IMR-90 (cell line): ENCODE results near the gene XCL1. TPM values are rescaled to one million over a fixed set of nuclear protein-coding genes. Genes with fewer than 3 reads are reported as not detected.

Experiments
- ATAC-seq: fragments of 200-7000 bp; cut with Tn5 transposase; 2 replicates; pipeline ENCODE4 v1.9.1; 2020; ENCODE audit warnings: low read depth, mild to moderate bottlenecking, moderate library complexity
- BruUV-seq: library from RNA; stranded (reverse); fragments of 400-500 nt; replicated peaks from 2 replicates; lab custom pipeline; 2021; lab: Mats Ljungman, UMichigan
- CTCF ChIA-PET: fragments of 300-600 bp; formaldehyde crosslinking; extraction: SDS; loops from one replicate; lab custom pipeline; 2021; ENCODE audit warnings: antibody characterized with exemption; lab: Yijun Ruan, JAX
- POLR2A ChIA-PET: fragments of 300-600 bp; sonication (Branson Sonifier 250); formaldehyde crosslinking; loops from one replicate; lab custom pipeline; 2022; ENCODE audit warnings: antibody characterized with exemption; ENCODE audit not compliant: unreplicated experiment; lab: Charles Lee
- DNase-seq: peaks from one replicate; pipeline ENCODE4 v3.0.0; 2013
- H2AFZ ChIP-seq: replicated peaks from 2 replicates; pipeline ENCODE3; 2013; ENCODE audit warnings: low read length, mild to moderate bottlenecking; ENCODE audit not compliant: poor library complexity
- H2AK5ac ChIP-seq: 2 replicates; pipeline ENCODE4 v1.6.1; 2013; ENCODE audit warnings: low read depth, low read length, inconsistent platforms
- H2AK9ac ChIP-seq: replicated peaks from 2 replicates; pipeline ENCODE3; 2013; ENCODE audit warnings: mild to moderate bottlenecking, low read depth, low read length, moderate library complexity; ENCODE audit not compliant: poor library complexity
- H2BK120ac ChIP-seq: 2 replicates; pipeline ENCODE4 v1.6.1; 2013; ENCODE audit warnings: low read depth, low read length, inconsistent platforms
- H2BK15ac ChIP-seq: 3 replicates; pipeline ENCODE4 v1.6.1; 2013; ENCODE audit warnings: low read depth, low read length, inconsistent platforms
- H2BK20ac ChIP-seq: 2 replicates; pipeline ENCODE4 v1.6.1; 2013; ENCODE audit warnings: low read depth, mild to moderate bottlenecking, inconsistent platforms, low read length, moderate library complexity
- H2BK5ac ChIP-seq: 2 replicates; pipeline ENCODE4 v1.6.1; 2013; ENCODE audit warnings: mild to moderate bottlenecking, low read depth, low read length, inconsistent platforms; ENCODE audit not compliant: poor library complexity, severe bottlenecking
- H3K14ac ChIP-seq: replicated peaks from 2 replicates; pipeline ENCODE4 v1.6.1; 2013; ENCODE audit warnings: low read depth, low read length, inconsistent platforms
- H3K18ac ChIP-seq: 2 replicates; pipeline ENCODE4 v1.6.1; 2013; ENCODE audit warnings: low read depth, low read length, control low read depth
- H3K23ac ChIP-seq: 2 replicates; pipeline ENCODE4 v1.6.1; 2013; ENCODE audit warnings: low read depth, low read length, inconsistent platforms
- H3K27ac ChIP-seq: 2 replicates; pipeline ENCODE4 v1.5.1; 2013; ENCODE audit warnings: mild to moderate bottlenecking, control low read depth, low read length; ENCODE audit not compliant: insufficient read depth
- H3K27me3 ChIP-seq: 2 replicates; pipeline ENCODE4 v1.6.1; 2013; ENCODE audit warnings: low read length; ENCODE audit not compliant: control insufficient read depth, insufficient read depth
- H3K36me3 ChIP-seq: 2 replicates; pipeline ENCODE4 v1.6.1; 2013; ENCODE audit warnings: low read length, mixed read lengths; ENCODE audit not compliant: control insufficient read depth, insufficient read depth
- H3K4ac ChIP-seq: 2 replicates; pipeline ENCODE4 v1.6.1; 2013; ENCODE audit warnings: low read depth, low read length, inconsistent platforms
- H3K4me1 ChIP-seq: 2 replicates; pipeline ENCODE4 v1.6.1; 2013; ENCODE audit warnings: low read length, mixed read lengths; ENCODE audit not compliant: control insufficient read depth, insufficient read depth
- H3K4me2 ChIP-seq: 2 replicates; pipeline ENCODE4 v1.6.1; 2013; ENCODE audit warnings: low read depth, mild to moderate bottlenecking, control low read depth, low read length, moderate library complexity
- H3K4me3 ChIP-seq: 2 replicates; pipeline ENCODE4 v1.5.1; 2013; ENCODE audit warnings: low read depth, mild to moderate bottlenecking, control low read depth, low read length, moderate library complexity; ENCODE audit not compliant: insufficient read depth
- H3K56ac ChIP-seq: 2 replicates; pipeline ENCODE4 v1.6.1; 2013; ENCODE audit warnings: low read length, inconsistent platforms; ENCODE audit not compliant: insufficient read depth; ENCODE audit errors: extremely low read depth
- H3K79me1 ChIP-seq, 2 experiments: 2 replicates each; pipeline ENCODE4 v1.6.1; 2013; ENCODE audit warnings: low read length in 2 of 2, inconsistent platforms in 1 of 2, low read depth in 1 of 2
- H3K9ac ChIP-seq: 2 replicates; pipeline ENCODE4 v1.6.1; 2013; ENCODE audit warnings: low read depth, low read length, control low read depth
- H3K9me1 ChIP-seq: 2 replicates; pipeline ENCODE4 v1.6.1; 2013; ENCODE audit warnings: low read length, inconsistent platforms; ENCODE audit not compliant: insufficient read depth
- H3K9me3 ChIP-seq: 2 replicates; pipeline ENCODE4 v1.6.1; 2013; ENCODE audit warnings: low read length; ENCODE audit not compliant: control insufficient read depth, insufficient read depth
- H4K20me1 ChIP-seq: 2 replicates; pipeline ENCODE4 v1.6.1; 2013; ENCODE audit warnings: low read length, inconsistent platforms; ENCODE audit not compliant: insufficient read depth
- H4K5ac ChIP-seq: 2 replicates; pipeline ENCODE4 v1.6.1; 2013; ENCODE audit warnings: mild to moderate bottlenecking, low read depth, low read length, control low read depth
- H4K8ac ChIP-seq, 2 experiments: 2 replicates each; pipeline ENCODE4 v1.6.1; 2013; ENCODE audit warnings: low read depth in 2 of 2, low read length in 2 of 2, control low read depth in 1 of 2, inconsistent platforms in 1 of 2
- H4K91ac ChIP-seq: 2 replicates; pipeline ENCODE4 v1.6.1; 2013; ENCODE audit warnings: low read depth, low read length, inconsistent platforms; ENCODE audit not compliant: insufficient read depth
- BHLHE40 ChIP-seq: fragments of 150-350 bp; IDR thresholded peaks from 2 replicates; pipeline ENCODE4 v1.6.1; 2016; ENCODE audit warnings: mild to moderate bottlenecking, low read depth, low read length
- CEBPB ChIP-seq: IDR thresholded peaks from 2 replicates; pipeline ENCODE4 v1.6.1; 2012; ENCODE audit warnings: low read depth, low read length, improper control_type of control experiment
- CHD1 ChIP-seq: IDR thresholded peaks from 2 replicates; pipeline ENCODE4 v1.6.1; 2012; ENCODE audit warnings: low read depth, low read length, improper control_type of control experiment
- FOS ChIP-seq: fragments of 150-350 bp; IDR thresholded peaks from 2 replicates; pipeline ENCODE4 v1.6.1; 2016; ENCODE audit warnings: low read depth, low read length
- MAFK ChIP-seq: IDR thresholded peaks from 2 replicates; pipeline ENCODE4 v1.6.1; 2012; ENCODE audit warnings: low read depth, low read length, improper control_type of control experiment
- MAZ ChIP-seq: IDR thresholded peaks from 2 replicates; pipeline ENCODE4 v1.6.1; 2012; ENCODE audit warnings: low read depth, mild to moderate bottlenecking, low read length, improper control_type of control experiment, moderate library complexity, borderline replicate concordance
- MXI1 ChIP-seq: IDR thresholded peaks from 2 replicates; pipeline ENCODE4 v1.6.1; 2012; ENCODE audit warnings: low read depth, mild to moderate bottlenecking, low read length, moderate library complexity, borderline replicate concordance
- NFE2L2 ChIP-seq: fragments of 150-350 bp; IDR thresholded peaks from 2 replicates; pipeline ENCODE4 v1.6.1; 2016; ENCODE audit warnings: low read depth, mild to moderate bottlenecking, low read length
- POLR2A ChIP-seq: IDR thresholded peaks from 2 replicates; pipeline ENCODE4 v1.6.1; 2012; ENCODE audit warnings: mild to moderate bottlenecking, low read depth, low read length
- RAD21 ChIP-seq: IDR thresholded peaks from 2 replicates; pipeline ENCODE4 v1.6.1; 2012; ENCODE audit warnings: low read length, improper control_type of control experiment
- RCOR1 ChIP-seq: IDR thresholded peaks from 2 replicates; pipeline ENCODE4 v1.6.1; 2012; ENCODE audit warnings: mild to moderate bottlenecking, low read length, improper control_type of control experiment; ENCODE audit not compliant: insufficient replicate concordance
- RFX5 ChIP-seq: IDR thresholded peaks from 2 replicates; pipeline ENCODE4 v1.8.0; 2012; ENCODE audit warnings: low read depth, mild to moderate bottlenecking, low read length, moderate library complexity
- SMC3 ChIP-seq: fragments of 150-350 bp; IDR thresholded peaks from 2 replicates; pipeline ENCODE4 v1.6.1; 2016; ENCODE audit warnings: low read depth, mild to moderate bottlenecking, antibody characterized with exemption, low read length, moderate library complexity
- dilution Hi-C: fragments of 300-500 bp; cut with HindIII; formaldehyde crosslinking; loops from one replicate; pipeline ENCODE4 v1.14.3; 2018; ENCODE audit warnings: low sequenced_read_pairs; ENCODE audit not compliant: unreplicated experiment
- in situ Hi-C: fragments of 300-500 bp; cut with MboI; formaldehyde crosslinking; loops from 3 replicates; pipeline ENCODE4 v1.14.3; 2019; ENCODE audit warnings: low sequenced_read_pairs, inconsistent platforms, mixed read lengths
- intact Hi-C: fragments of 100-400 bp; cut with micrococcal nuclease; formaldehyde crosslinking; loops from 2 replicates; pipeline ENCODE4 v1.10.0; 2022
- polyA plus RNA-seq, 3 experiments: library from polyadenylated mRNA; depleted of rRNA; stranded (reverse); fragments of >200 nt; gene quantifications; 2 replicates each; pipeline ENCODE4 v1.2.3, GENCODE V29; 2012; ENCODE audit warnings: low replicate concordance in 1 of 3
- total RNA-seq: library from RNA; depleted of rRNA; stranded (reverse); fragments of >200 nt; gene quantifications from 2 replicates; pipeline ENCODE4 v1.2.3, GENCODE V29; 2012
- TF ChIP-seq, protein P1 (sequence below): fragments of 150-350 bp; IDR thresholded peaks from 2 replicates; pipeline ENCODE4 v1.6.1; 2016; ENCODE audit warnings: low read depth, mild to moderate bottlenecking, low read length, moderate library complexity, borderline replicate concordance
- TF ChIP-seq, protein P2 (sequence below): conservative IDR thresholded peaks from 2 replicates; pipeline ENCODE4 v1.5.1; 2012; ENCODE audit warnings: mild to moderate bottlenecking, low read depth, low read length, improper control_type of control experiment
- TF ChIP-seq, protein P3 (sequence below): fragments of 150-350 bp; IDR thresholded peaks from 2 replicates; pipeline ENCODE4 v1.6.1; 2017; ENCODE audit warnings: mild to moderate bottlenecking, antibody characterized with exemption, low read length, low read depth

Gene XCL1
- total and polyA plus RNA-seq, 2 of the 4 experiments (the other 2 are of a cell fraction): not detected

DNA sequence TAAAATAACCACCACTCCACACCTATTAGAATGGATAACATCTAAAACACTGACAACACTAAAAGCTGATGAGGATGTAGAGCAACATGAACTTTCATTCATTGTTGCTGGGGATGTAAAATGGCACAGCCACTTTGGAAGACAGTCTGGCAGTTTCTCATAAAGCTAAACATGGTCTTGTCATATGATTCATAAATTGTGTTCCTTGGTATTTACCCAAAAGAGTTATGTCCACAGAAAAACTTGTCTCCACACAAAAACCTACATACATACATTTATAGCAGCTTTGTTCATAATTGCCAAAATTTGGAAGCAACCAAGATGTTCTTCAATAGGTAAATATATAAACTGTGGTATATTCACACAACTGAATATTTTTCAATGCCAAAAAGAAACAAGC, 16.0 kb upstream of the XCL1 start:
- CTCF ChIA-PET: no interaction called here
- no peak overlapping the region for H4K5ac ChIP-seq
- H3K18ac ChIP-seq: no peak overlapping the region
- no peak overlapping the region for H4K8ac ChIP-seq
- TF ChIP-seq, protein P1, sequence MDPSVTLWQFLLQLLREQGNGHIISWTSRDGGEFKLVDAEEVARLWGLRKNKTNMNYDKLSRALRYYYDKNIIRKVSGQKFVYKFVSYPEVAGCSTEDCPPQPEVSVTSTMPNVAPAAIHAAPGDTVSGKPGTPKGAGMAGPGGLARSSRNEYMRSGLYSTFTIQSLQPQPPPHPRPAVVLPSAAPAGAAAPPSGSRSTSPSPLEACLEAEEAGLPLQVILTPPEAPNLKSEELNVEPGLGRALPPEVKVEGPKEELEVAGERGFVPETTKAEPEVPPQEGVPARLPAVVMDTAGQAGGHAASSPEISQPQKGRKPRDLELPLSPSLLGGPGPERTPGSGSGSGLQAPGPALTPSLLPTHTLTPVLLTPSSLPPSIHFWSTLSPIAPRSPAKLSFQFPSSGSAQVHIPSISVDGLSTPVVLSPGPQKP: no peak
- TF ChIP-seq, protein P2, sequence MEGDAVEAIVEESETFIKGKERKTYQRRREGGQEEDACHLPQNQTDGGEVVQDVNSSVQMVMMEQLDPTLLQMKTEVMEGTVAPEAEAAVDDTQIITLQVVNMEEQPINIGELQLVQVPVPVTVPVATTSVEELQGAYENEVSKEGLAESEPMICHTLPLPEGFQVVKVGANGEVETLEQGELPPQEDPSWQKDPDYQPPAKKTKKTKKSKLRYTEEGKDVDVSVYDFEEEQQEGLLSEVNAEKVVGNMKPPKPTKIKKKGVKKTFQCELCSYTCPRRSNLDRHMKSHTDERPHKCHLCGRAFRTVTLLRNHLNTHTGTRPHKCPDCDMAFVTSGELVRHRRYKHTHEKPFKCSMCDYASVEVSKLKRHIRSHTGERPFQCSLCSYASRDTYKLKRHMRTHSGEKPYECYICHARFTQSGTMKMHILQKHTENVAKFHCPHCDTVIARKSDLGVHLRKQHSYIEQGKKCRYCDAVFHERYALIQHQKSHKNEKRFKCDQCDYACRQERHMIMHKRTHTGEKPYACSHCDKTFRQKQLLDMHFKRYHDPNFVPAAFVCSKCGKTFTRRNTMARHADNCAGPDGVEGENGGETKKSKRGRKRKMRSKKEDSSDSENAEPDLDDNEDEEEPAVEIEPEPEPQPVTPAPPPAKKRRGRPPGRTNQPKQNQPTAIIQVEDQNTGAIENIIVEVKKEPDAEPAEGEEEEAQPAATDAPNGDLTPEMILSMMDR: no peak
- no peak for TF ChIP-seq CHD1
- TF ChIP-seq CEBPB: no peak
- TF ChIP-seq RAD21: no peak
- TF ChIP-seq SMC3: no peak
- no peak for TF ChIP-seq RFX5
- TF ChIP-seq MXI1: no peak
- no peak for TF ChIP-seq MAZ
- no peak for TF ChIP-seq NFE2L2
- no peak for TF ChIP-seq POLR2A
- TF ChIP-seq RCOR1: no peak
- TF ChIP-seq, protein P3, sequence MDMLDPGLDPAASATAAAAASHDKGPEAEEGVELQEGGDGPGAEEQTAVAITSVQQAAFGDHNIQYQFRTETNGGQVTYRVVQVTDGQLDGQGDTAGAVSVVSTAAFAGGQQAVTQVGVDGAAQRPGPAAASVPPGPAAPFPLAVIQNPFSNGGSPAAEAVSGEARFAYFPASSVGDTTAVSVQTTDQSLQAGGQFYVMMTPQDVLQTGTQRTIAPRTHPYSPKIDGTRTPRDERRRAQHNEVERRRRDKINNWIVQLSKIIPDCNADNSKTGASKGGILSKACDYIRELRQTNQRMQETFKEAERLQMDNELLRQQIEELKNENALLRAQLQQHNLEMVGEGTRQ: no peak
- TF ChIP-seq MAFK: no peak
- TF ChIP-seq BHLHE40: no peak
- TF ChIP-seq FOS: no peak
- H2AK5ac ChIP-seq: no peak overlapping the region
- dilution Hi-C loops: no loop called here
- BruUV-seq: no TSS peak
- in situ Hi-C loops: no loop called here
- no peak overlapping the region for H3K9ac ChIP-seq
- no peak for DNase-seq
- no peak overlapping the region for H3K4me3 ChIP-seq
- no peak overlapping the region for H2BK15ac ChIP-seq
- H2BK5ac ChIP-seq: no peak overlapping the region
- POLR2A ChIA-PET: no interaction called here
- H3K4me1 ChIP-seq: no peaks in the 10 kb centered on the region
- no peak overlapping the region for H3K4ac ChIP-seq
- H2BK20ac ChIP-seq: no peak overlapping the region
- H3K36me3 ChIP-seq: no peaks in the 10 kb centered on the region
- no peak overlapping the region for H3K56ac ChIP-seq
- H3K14ac ChIP-seq: no peak overlapping the region
- no peak overlapping the region for H3K4me2 ChIP-seq
- H3K9me3 ChIP-seq: no peaks in the 10 kb centered on the region
- H3K9me1 ChIP-seq: no peaks in the 10 kb centered on the region
- H2AK9ac ChIP-seq: no peak overlapping the region
- H4K20me1 ChIP-seq: no peaks in the 10 kb centered on the region
- no peak overlapping the region for H2AFZ ChIP-seq
- H3K27ac ChIP-seq: no peak overlapping the region
- ATAC-seq: no peak
- no peak overlapping the region for H4K91ac ChIP-seq
- no peak overlapping the region for H2BK120ac ChIP-seq
- H3K27me3 ChIP-seq: no peaks in the 10 kb centered on the region
- no peaks in the 10 kb centered on the region for H3K79me1 ChIP-seq
- intact Hi-C loops: no loop called here
- no peak overlapping the region for H3K23ac ChIP-seq
